Trophoblast cell (in vitro differentiated cells and primary cell): ENCODE data around the gene HPD.

Experiments used
- DNase-seq, 2 donors: peaks; one replicate each; pipeline ENCODE4 v3.0.0-alpha.2; 2016
- H2AFZ ChIP-seq: 2 replicates; pipeline ENCODE4 v1.6.1; 2013; ENCODE audit warnings: low read length, moderate library complexity, mild to moderate bottlenecking; ENCODE audit not compliant: insufficient read depth, poor library complexity
- H2AK5ac ChIP-seq: 2 replicates; pipeline ENCODE4 v1.6.1; 2013; ENCODE audit warnings: mild to moderate bottlenecking, low read length
- H2BK120ac ChIP-seq: 2 replicates; pipeline ENCODE4 v1.6.1; 2013; ENCODE audit warnings: low read length, mild to moderate bottlenecking, moderate library complexity; ENCODE audit not compliant: insufficient read depth, poor library complexity
- H2BK12ac ChIP-seq: 2 replicates; pipeline ENCODE4 v1.6.1; 2013; ENCODE audit warnings: mild to moderate bottlenecking, low read length, moderate library complexity
- H2BK5ac ChIP-seq: 2 replicates; pipeline ENCODE4 v1.6.1; 2013; ENCODE audit warnings: low read length, low read depth, moderate library complexity, mild to moderate bottlenecking; ENCODE audit not compliant: poor library complexity
- H3K14ac ChIP-seq: 2 replicates; pipeline ENCODE4 v1.6.1; 2013; ENCODE audit warnings: mild to moderate bottlenecking, low read length
- H3K18ac ChIP-seq: 2 replicates; pipeline ENCODE4 v1.6.1; 2013; ENCODE audit warnings: mild to moderate bottlenecking, low read length
- H3K23ac ChIP-seq: 2 replicates; pipeline ENCODE4 v1.6.1; 2013; ENCODE audit warnings: low read length
- H3K27ac ChIP-seq: 2 replicates; pipeline ENCODE4 v1.5.1; 2013; ENCODE audit warnings: low read depth, mild to moderate bottlenecking, inconsistent platforms, low read length, moderate library complexity
- H3K27me3 ChIP-seq: 2 replicates; pipeline ENCODE4 v1.6.1; 2013; ENCODE audit warnings: inconsistent platforms, mild to moderate bottlenecking, low read length, moderate library complexity; ENCODE audit not compliant: insufficient read depth
- H3K36me3 ChIP-seq, 2 experiments: 1 replicate in 1 of 2; 2 replicates in 1 of 2; pipeline ENCODE4 v1.6.1; 2013; ENCODE audit warnings: low read length in 2 of 2, mild to moderate bottlenecking in 2 of 2, moderate library complexity in 1 of 2; ENCODE audit not compliant: insufficient read depth in 2 of 2, control insufficient read depth in 1 of 2
- H3K4ac ChIP-seq: 2 replicates; pipeline ENCODE4 v1.6.1; 2013; ENCODE audit warnings: low read depth, mild to moderate bottlenecking, low read length, moderate library complexity
- H3K4me1 ChIP-seq, 2 experiments: 1 replicate in 1 of 2; 2 replicates in 1 of 2; pipeline ENCODE4 v1.6.1; 2013; ENCODE audit warnings: low read length in 2 of 2, mild to moderate bottlenecking in 2 of 2, moderate library complexity in 1 of 2; ENCODE audit not compliant: insufficient read depth in 2 of 2, control insufficient read depth in 1 of 2
- H3K4me2 ChIP-seq: 2 replicates; pipeline ENCODE4 v1.6.1; 2013; ENCODE audit warnings: inconsistent platforms, mild to moderate bottlenecking, low read length, moderate library complexity
- H3K4me3 ChIP-seq: 2 replicates; pipeline ENCODE4 v1.5.1; 2013; ENCODE audit warnings: mild to moderate bottlenecking, low read depth, low read length, inconsistent platforms
- H3K79me1 ChIP-seq: one replicate; pipeline ENCODE4 v1.6.1; 2013; ENCODE audit warnings: low read length
- H3K79me2 ChIP-seq: 2 replicates; pipeline ENCODE4 v1.6.1; 2013; ENCODE audit warnings: low read length, mild to moderate bottlenecking; ENCODE audit not compliant: control insufficient read depth, insufficient read depth, poor library complexity
- H3K9ac ChIP-seq: 2 replicates; pipeline ENCODE4 v1.6.1; 2013; ENCODE audit warnings: mild to moderate bottlenecking, low read length
- H3K9me3 ChIP-seq: 2 replicates; pipeline ENCODE4 v1.6.1; 2013; ENCODE audit warnings: low read depth, mild to moderate bottlenecking, control low read depth, inconsistent platforms, low read length; ENCODE audit not compliant: insufficient read depth
- H4K12ac ChIP-seq: 2 replicates; pipeline ENCODE4 v1.6.1; 2013; ENCODE audit warnings: low read depth, mild to moderate bottlenecking, low read length, moderate library complexity
- H4K8ac ChIP-seq: 2 replicates; pipeline ENCODE4 v1.6.1; 2013; ENCODE audit warnings: low read depth, mild to moderate bottlenecking, low read length, moderate library complexity
- H4K91ac ChIP-seq: one replicate; pipeline ENCODE4 v1.6.1; 2013; ENCODE audit warnings: low read depth, mild to moderate bottlenecking, low read length, moderate library complexity
- WGBS: extraction: QIAGEN DNeasy Blood & Tissue Kit; methylation state at CpG from one replicate; pipeline ENCODE4 v1.1.7; 2013; ENCODE audit warnings: missing lambda C conversion rate; ENCODE audit not compliant: insufficient read length, insufficient coverage; ENCODE audit errors: extremely low coverage; 5-methylcytosine and 5-hydroxymethylcytosine counted together

Gene HPD

GRCh38 chr12:121802843-121803698 lies 55.6 kb downstream of the HPD start:
- Histone ChIP-seq H3K27me3 (no peaks in the 10 kb centered on the region), H4K12ac (peak overlapping the region; percentile 91), H3K4me1 (peaks cover 20 to 22% of the 10 kb centered on the region in 2 experiments), H2AFZ (peak overlapping the region; percentile 62), H2BK120ac (peak overlapping the region; percentile 90), H3K27ac (peak overlapping the region; percentile 94), H3K4me2 (peak overlapping the region; percentile 97), H3K4ac (peak overlapping the region; percentile 68), H3K79me1 (peaks cover 45% of the 10 kb centered on the region), H3K14ac (peak overlapping the region; percentile 95), H3K9ac (peak overlapping the region; percentile 87), H2BK5ac (peak overlapping the region; percentile 94), H4K8ac (peak overlapping the region; percentile 95), H2AK5ac (peak overlapping the region; percentile 84), H3K79me2 (peaks cover 46% of the 10 kb centered on the region), H3K36me3 (peaks cover 12 to 23% of the 10 kb centered on the region in 2 experiments), H3K4me3 (peak overlapping the region; percentile 77), H3K9me3 (no peaks in the 10 kb centered on the region), H3K18ac (peak overlapping the region; percentile 92), H3K23ac (no peak overlapping the region), H4K91ac (peak overlapping the region; percentile 92), H2BK12ac (peak overlapping the region; percentile 28)
- WGBS: no CpG with 5 or more reads among the region's 65 CpGs
- DNase-seq: peak; percentile 84 to 93

- H3K23ac ChIP-seq: no peak overlapping the region
- peak overlapping the region; percentile 97 for H3K4me2 ChIP-seq
- H3K27me3 ChIP-seq: no peaks in the 10 kb centered on the region
- H4K91ac ChIP-seq: no peak overlapping the region
- H3K14ac ChIP-seq: no peak overlapping the region
- no peak overlapping the region for H2BK5ac ChIP-seq
- no peak overlapping the region for H2AFZ ChIP-seq
- H3K27ac ChIP-seq: peak overlapping the region; percentile 94
- H4K8ac ChIP-seq: no peak overlapping the region
- WGBS: no CpG with 5 or more reads among the region's 1 CpG
- peaks cover 48% of the 10 kb centered on the region for H3K79me2 ChIP-seq
- H3K79me1 ChIP-seq: peaks cover 50% of the 10 kb centered on the region
- H4K12ac ChIP-seq: no peak overlapping the region
- H3K18ac ChIP-seq: no peak overlapping the region
- peaks cover 26 to 27% of the 10 kb centered on the region in 2 experiments for H3K4me1 ChIP-seq
- no peak overlapping the region for H2AK5ac ChIP-seq
- DNase-seq: no peak
- H3K4ac ChIP-seq: no peak overlapping the region
- no peak overlapping the region for H3K9ac ChIP-seq
- H3K4me3 ChIP-seq: no peak overlapping the region
- H3K36me3 ChIP-seq: peaks cover 6 to 22% of the 10 kb centered on the region in 2 experiments
- H2BK120ac ChIP-seq: no peak overlapping the region
- H3K9me3 ChIP-seq: no peaks in the 10 kb centered on the region
- H2BK12ac ChIP-seq: no peak overlapping the region
These were observed 56.2 kb downstream of the HPD start for GRCh38 chr12:121802485-121802842.

GRCh38 chr12:121801595-121802484 lies 56.8 kb downstream of the HPD start:
- H4K8ac ChIP-seq: peak overlapping the region; percentile 99
- H3K4me2 ChIP-seq: peak overlapping the region; percentile 78
- WGBS: 83% methylated on average over 1 of the region's 18 CpGs

More at GRCh38 chr12:121801595-121802484, 56.8 kb downstream of the HPD start:
- Histone ChIP-seq H3K9ac (peak overlapping the region; percentile 99), H2BK5ac (peak overlapping the region; percentile 100), H3K36me3 (peaks cover 6 to 20% of the 10 kb centered on the region in 2 experiments), H3K14ac (peak overlapping the region; percentile 100), H3K4ac (peak overlapping the region; percentile 100), H3K27ac (peak overlapping the region; percentile 100), H3K79me1 (peaks cover 52% of the 10 kb centered on the region), H4K12ac (peak overlapping the region; percentile 97), H3K4me1 (peaks cover 29 to 33% of the 10 kb centered on the region in 2 experiments), H3K79me2 (peaks cover 50% of the 10 kb centered on the region), H3K18ac (peak overlapping the region; percentile 98), H3K9me3 (no peaks in the 10 kb centered on the region), H3K4me3 (peak overlapping the region; percentile 74), H3K23ac (no peak overlapping the region), H3K27me3 (no peaks in the 10 kb centered on the region), H2AFZ (peak overlapping the region; percentile 84), H2AK5ac (peak overlapping the region; percentile 100), H4K91ac (peak overlapping the region; percentile 100), H2BK12ac (no peak overlapping the region), H2BK120ac (peak overlapping the region; percentile 99)
- DNase-seq: peak in 1 of 2 donors; percentile 25
